Measurements from ENCODE around the gene KCNIP3.

GRCh38 chr2:95330794-95331338 is 33.7 kb downstream of the KCNIP3 start:
- TF ChIP-seq PPARA (CRISPR knock-in tag; IDR thresholded peaks at IDR 0.05; ENCODE audit: borderline replicate concordance) (no peak), POU6F1 (CRISPR knock-in tag; IDR thresholded peaks at IDR 0.05; ENCODE audit: borderline replicate concordance, low read depth) (no peak), ZNF8 (CRISPR knock-in tag; IDR thresholded peaks at IDR 0.05) (no peak), ZFP30 (CRISPR knock-in tag; IDR thresholded peaks at IDR 0.05) (no peak), GLIS3 (CRISPR knock-in tag; IDR thresholded peaks at IDR 0.05) (no peak), OSR1 (CRISPR knock-in tag; IDR thresholded peaks at IDR 0.05) (no peak), PATZ1 (CRISPR knock-in tag; IDR thresholded peaks at IDR 0.05; ENCODE audit: borderline replicate concordance) (no peak), ZFP3 (CRISPR knock-in tag; IDR thresholded peaks at IDR 0.05) (no peak), CSRNP3 (CRISPR knock-in tag; IDR thresholded peaks at IDR 0.05) (no peak), RARB (CRISPR knock-in tag; IDR thresholded peaks at IDR 0.05) (no peak), CREB5 (CRISPR knock-in tag; IDR thresholded peaks at IDR 0.05; ENCODE audit: low read depth) (no peak), CSDC2 (CRISPR knock-in tag; IDR thresholded peaks at IDR 0.05) (no peak)
